HEK293T (cell line): ENCODE results near the gene NCAN.

Experiments used
- BHLHE40 ChIP-seq: fragments of 450-650 bp; IDR thresholded peaks from 2 replicates; pipeline ENCODE4 v1.6.1; 2016; ENCODE audit warnings: mild to moderate bottlenecking, moderate library complexity, borderline replicate concordance
- ELF4 ChIP-seq: fragments of 450-650 bp; IDR thresholded peaks from 2 replicates; pipeline ENCODE4 v1.6.1; 2017; ENCODE audit warnings: antibody characterized with exemption
- FOXA1 ChIP-seq: fragments of 450-650 bp; IDR thresholded peaks from 2 replicates; pipeline ENCODE4 v1.6.1; 2016; ENCODE audit warnings: mild to moderate bottlenecking
- FOXK2 ChIP-seq: fragments of 450-650 bp; IDR thresholded peaks from 2 replicates; pipeline ENCODE4 v1.6.1; 2016; ENCODE audit warnings: mild to moderate bottlenecking
- FOXM1 ChIP-seq: fragments of 450-650 bp; IDR thresholded peaks from 2 replicates; pipeline ENCODE4 v1.6.1; 2017; ENCODE audit warnings: mild to moderate bottlenecking, borderline replicate concordance
- SP1 ChIP-seq: fragments of 450-650 bp; IDR thresholded peaks from 2 replicates; pipeline ENCODE4 v1.6.1; 2017

GRCh38 chr19:19239675-19240074 is 27.9 kb downstream of the NCAN start:
- TF ChIP-seq ELF4 (no peak), FOXA1 (no peak), FOXM1 (no peak), SP1 (no peak), BHLHE40 (no peak), FOXK2 (no peak)
